Measurements from ENCODE around the gene DLGAP1.

DLGAP1 gene

GRCh38 chr18:3450012-3450798 is 1004.9 kb downstream of the DLGAP1 start, which contains the start of gene TGIF1:
Gene TGIF1, plus strand, starts transcription at chr18:3450172. Its CDS starts 318 bp downstream, at chr18:3450490.
- peak within 1 kb of the TSS; percentile 96 for H3K27ac ChIP-seq (ENCODE audit: low read length)
- H3K4me1 ChIP-seq (ENCODE audit: insufficient read depth, low read length), result peaks cover 16% of the 10 kb centered on the region; the same call in 1 of the 2 replicates
- H3K9ac ChIP-seq (ENCODE audit: low read depth, low read length), result peak within 1 kb of the TSS; percentile 95
- peak within 1 kb of the TSS; percentile 99 for H3K4me3 ChIP-seq (ENCODE audit: low read length)
- no peaks in the 10 kb centered on the region for H3K27me3 ChIP-seq (ENCODE audit: insufficient read depth, low read length)
- peaks cover 17% of the 10 kb centered on the region for H3K36me3 ChIP-seq (ENCODE audit: insufficient read depth, low read depth, low read length)
- H3K9me3 ChIP-seq (ENCODE audit: insufficient read depth, low read depth, low read length), result no peaks in the 10 kb centered on the region

- Histone ChIP-seq H3K9me3 (ENCODE audit: insufficient read depth, low read depth, low read length) (no peaks in the 10 kb centered on the region), H3K4me3 (ENCODE audit: low read length) (peak overlapping the region; percentile 75), H3K27ac (ENCODE audit: low read length) (no peak overlapping the region), H3K9ac (ENCODE audit: low read depth, low read length) (peak overlapping the region; percentile 42; the same call in 1 of the 2 replicates), H3K36me3 (ENCODE audit: insufficient read depth, low read depth, low read length) (peaks cover 17% of the 10 kb centered on the region), H3K27me3 (ENCODE audit: insufficient read depth, low read length) (no peaks in the 10 kb centered on the region), H3K4me1 (ENCODE audit: insufficient read depth, low read length) (peaks cover 16% of the 10 kb centered on the region; the same call in 1 of the 2 replicates)
Measured at GRCh38 chr18:3449512-3450011, 1005.5 kb downstream of the DLGAP1 start.

GRCh38 chr18:3448838-3449511 is 1006.1 kb downstream of the DLGAP1 start:
- Histone ChIP-seq H3K4me1 (ENCODE audit: insufficient read depth, low read length) (peaks cover 16% of the 10 kb centered on the region; the same call in 1 of the 2 replicates), H3K27ac (ENCODE audit: low read length) (no peak overlapping the region), H3K27me3 (ENCODE audit: insufficient read depth, low read length) (no peaks in the 10 kb centered on the region)

GRCh38 chr18:3447895-3448837 is 1006.9 kb downstream of the DLGAP1 start:
- Histone ChIP-seq H3K27me3 (ENCODE audit: insufficient read depth, low read length) (no peaks in the 10 kb centered on the region), H3K4me3 (ENCODE audit: low read length) (peak overlapping the region; percentile 75), H3K36me3 (ENCODE audit: insufficient read depth, low read depth, low read length) (peaks cover 16% of the 10 kb centered on the region), H3K9ac (ENCODE audit: low read depth, low read length) (peak overlapping the region; percentile 92), H3K4me1 (ENCODE audit: insufficient read depth, low read length) (peaks cover 17% of the 10 kb centered on the region; the same call in 1 of the 2 replicates), H3K27ac (ENCODE audit: low read length) (peak overlapping the region; percentile 92), H3K9me3 (ENCODE audit: insufficient read depth, low read depth, low read length) (no peaks in the 10 kb centered on the region)

More at GRCh38 chr18:3448838-3449511, 1006.1 kb downstream of the DLGAP1 start:
- H3K4me3 ChIP-seq (ENCODE audit: low read length), result peak overlapping the region; percentile 75
- H3K9me3 ChIP-seq (ENCODE audit: insufficient read depth, low read depth, low read length), result no peaks in the 10 kb centered on the region
- peaks cover 17% of the 10 kb centered on the region for H3K36me3 ChIP-seq (ENCODE audit: insufficient read depth, low read depth, low read length)
- peak overlapping the region; percentile 72; the same call in 1 of the 2 replicates for H3K9ac ChIP-seq (ENCODE audit: low read depth, low read length)

GRCh38 chr18:3447068-3447894 is 1007.8 kb downstream of the DLGAP1 start:
- Histone ChIP-seq H3K4me1 (ENCODE audit: insufficient read depth, low read length) (peaks cover 26% of the 10 kb centered on the region; the same call in 1 of the 2 replicates), H3K27ac (ENCODE audit: low read length) (peak overlapping the region; percentile 92), H3K9ac (ENCODE audit: low read depth, low read length) (peak overlapping the region; percentile 92), H3K4me3 (ENCODE audit: low read length) (peak overlapping the region; percentile 75), H3K36me3 (ENCODE audit: insufficient read depth, low read depth, low read length) (peaks cover 7% of the 10 kb centered on the region; the same call in 1 of the 2 replicates), H3K9me3 (ENCODE audit: insufficient read depth, low read depth, low read length) (no peaks in the 10 kb centered on the region), H3K27me3 (ENCODE audit: insufficient read depth, low read length) (no peaks in the 10 kb centered on the region)
